MCF 10A (cell line): ENCODE measurements around the gene ADTRP. TPM values are rescaled to one million over a fixed set of nuclear protein-coding genes. Genes with fewer than 3 reads are reported as not detected.

Source experiments
- BruUV-seq: library from RNA; stranded (reverse); fragments of 400-500 nt; replicated peaks from 2 replicates; lab custom pipeline; 2021; lab: Mats Ljungman, UMichigan
- CTCF ChIA-PET: fragments of 300-600 bp; sonication (Branson Sonifier 250); formaldehyde crosslinking; extraction: SDS; loops from one replicate; lab custom pipeline; 2021; ENCODE audit warnings: antibody characterized with exemption, inconsistent platforms; lab: Yijun Ruan, JAX
- POLR2A ChIA-PET: fragments of 300-600, 350-650 bp; sonication (Branson Sonifier 250); formaldehyde crosslinking; extraction: SDS; loops from one replicate; lab custom pipeline; 2020; ENCODE audit warnings: antibody characterized with exemption, inconsistent platforms; lab: Yijun Ruan, JAX
- DNase-seq: peaks from one replicate; pipeline ENCODE4 v3.0.0-alpha.2; 2018; ENCODE audit not compliant: unreplicated experiment
- H3K27ac Mint-ChIP-seq: one replicate; pipeline ENCODE4 v1.8.0; 2022; ENCODE audit warnings: mild to moderate bottlenecking, low read depth, mixed read lengths; ENCODE audit not compliant: unreplicated experiment
- H3K27me3 Mint-ChIP-seq: one replicate; pipeline ENCODE4 v1.8.0; 2022; ENCODE audit warnings: mixed read lengths; ENCODE audit not compliant: insufficient read depth, unreplicated experiment
- H3K36me3 Mint-ChIP-seq: one replicate; pipeline ENCODE4 v1.8.0; 2022; ENCODE audit warnings: mild to moderate bottlenecking, moderate library complexity, mixed read lengths; ENCODE audit not compliant: insufficient read depth, unreplicated experiment
- H3K4me1 Mint-ChIP-seq: one replicate; pipeline ENCODE4 v1.8.0; 2022; ENCODE audit warnings: mixed read lengths; ENCODE audit not compliant: insufficient read depth, unreplicated experiment
- H3K4me3 Mint-ChIP-seq: one replicate; pipeline ENCODE4 v1.8.0; 2022; ENCODE audit warnings: mild to moderate bottlenecking, moderate library complexity, mixed read lengths; ENCODE audit not compliant: unreplicated experiment
- H3K9me3 Mint-ChIP-seq: one replicate; pipeline ENCODE4 v1.8.0; 2022; ENCODE audit warnings: mixed read lengths; ENCODE audit not compliant: unreplicated experiment
- intact Hi-C: fragments of 100-400 bp; cut with micrococcal nuclease; formaldehyde crosslinking; loops from 2 replicates; pipeline ENCODE4 v1.14.1; 2022
- total RNA-seq: library from RNA; stranded (reverse); gene quantifications from 2 replicates; pipeline ENCODE4 v1.2.3, GENCODE V29; 2022
- TF ChIP-seq, protein P1 (sequence below): fragments of 200-600 bp; IDR thresholded peaks from one replicate; pipeline ENCODE4 v1.8.0; 2022; ENCODE audit warnings: antibody characterized with exemption, mild to moderate bottlenecking; ENCODE audit not compliant: unreplicated experiment

ADTRP gene
- total RNA-seq, 1 experiment from 2014 or later = 14.8 TPM

DNA sequence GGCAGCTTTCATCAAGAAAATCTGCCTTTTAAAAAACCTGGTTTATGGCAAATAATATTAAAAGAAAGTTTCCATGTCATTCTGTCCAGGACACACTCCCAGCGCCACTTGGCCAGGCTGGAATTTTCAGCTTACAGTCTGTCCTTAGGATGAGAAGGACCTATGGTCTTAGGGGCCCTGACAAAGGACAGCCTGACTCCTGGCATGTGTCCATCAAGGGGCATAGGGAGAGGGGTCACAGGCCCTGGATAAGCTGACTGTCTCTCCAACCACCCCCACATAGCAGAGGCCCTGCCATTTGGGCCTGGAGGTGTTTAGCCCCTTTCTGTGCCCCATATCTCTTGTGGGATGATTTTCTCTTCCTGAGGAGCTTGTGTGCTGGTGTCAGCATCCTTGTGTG lies 60.6 kb downstream of the ADTRP start:
- no peak overlapping the region for H3K4me3 Mint-ChIP-seq
- H3K9me3 Mint-ChIP-seq = no peaks in the 10 kb centered on the region
- no peaks in the 10 kb centered on the region for H3K36me3 Mint-ChIP-seq
- no TSS peak for BruUV-seq
- ChIA-PET CTCF (no interaction called here), POLR2A (interaction anchor here (0.6 kb wide), 1 partner anchor 319 kb away, joined by 3 read pairs; no protein-coding TSS in a partner anchor)
- no peak overlapping the region for H3K27ac Mint-ChIP-seq
- no peak for DNase-seq
- intact Hi-C loops = no loop called here
- no peaks in the 10 kb centered on the region for H3K27me3 Mint-ChIP-seq
- TF ChIP-seq, protein P1, sequence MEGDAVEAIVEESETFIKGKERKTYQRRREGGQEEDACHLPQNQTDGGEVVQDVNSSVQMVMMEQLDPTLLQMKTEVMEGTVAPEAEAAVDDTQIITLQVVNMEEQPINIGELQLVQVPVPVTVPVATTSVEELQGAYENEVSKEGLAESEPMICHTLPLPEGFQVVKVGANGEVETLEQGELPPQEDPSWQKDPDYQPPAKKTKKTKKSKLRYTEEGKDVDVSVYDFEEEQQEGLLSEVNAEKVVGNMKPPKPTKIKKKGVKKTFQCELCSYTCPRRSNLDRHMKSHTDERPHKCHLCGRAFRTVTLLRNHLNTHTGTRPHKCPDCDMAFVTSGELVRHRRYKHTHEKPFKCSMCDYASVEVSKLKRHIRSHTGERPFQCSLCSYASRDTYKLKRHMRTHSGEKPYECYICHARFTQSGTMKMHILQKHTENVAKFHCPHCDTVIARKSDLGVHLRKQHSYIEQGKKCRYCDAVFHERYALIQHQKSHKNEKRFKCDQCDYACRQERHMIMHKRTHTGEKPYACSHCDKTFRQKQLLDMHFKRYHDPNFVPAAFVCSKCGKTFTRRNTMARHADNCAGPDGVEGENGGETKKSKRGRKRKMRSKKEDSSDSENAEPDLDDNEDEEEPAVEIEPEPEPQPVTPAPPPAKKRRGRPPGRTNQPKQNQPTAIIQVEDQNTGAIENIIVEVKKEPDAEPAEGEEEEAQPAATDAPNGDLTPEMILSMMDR = no peak
- peaks cover 4% of the 10 kb centered on the region for H3K4me1 Mint-ChIP-seq

DNA sequence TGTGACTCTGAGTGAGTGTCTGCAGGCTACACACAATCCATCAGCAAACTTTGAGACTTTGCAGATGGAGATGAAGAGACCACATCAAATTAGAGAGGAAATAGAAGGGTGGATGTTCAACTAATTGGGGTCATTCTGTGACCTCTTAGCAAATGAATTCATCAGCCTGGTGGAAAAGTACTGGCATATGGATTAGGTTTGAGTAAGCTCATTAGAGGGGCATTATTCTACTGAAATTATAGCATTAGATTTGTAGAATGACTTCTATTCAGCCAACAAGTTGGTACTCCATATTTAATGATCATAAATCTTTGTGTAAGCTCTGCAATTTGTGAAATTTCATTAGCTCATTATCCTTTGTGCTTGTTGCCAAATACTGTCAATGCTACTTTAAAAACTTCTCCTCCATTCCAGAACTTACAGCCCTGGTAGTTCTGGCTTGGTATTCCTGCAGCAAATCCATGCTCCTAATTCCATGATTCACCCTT lies 63.8 kb downstream of the ADTRP start:
- Mint-ChIP-seq H3K4me1 (peaks cover 20% of the 10 kb centered on the region), H3K27me3 (no peaks in the 10 kb centered on the region), H3K36me3 (no peaks in the 10 kb centered on the region), H3K4me3 (no peak overlapping the region), H3K27ac (no peak overlapping the region), H3K9me3 (no peaks in the 10 kb centered on the region)
- TF ChIP-seq, protein P1 = no peak
- BruUV-seq = no TSS peak
- intact Hi-C loops = no loop called here
- ChIA-PET POLR2A (interaction anchor here (0.6 to 4.3 kb wide), 2 partner anchors 56 to 361 kb away, joined by 3 to 47 read pairs; no protein-coding TSS in a partner anchor), CTCF (interaction anchor here (0.6 kb wide), 1 partner anchor 120 kb away, joined by 4 read pairs; no protein-coding TSS in a partner anchor)
- DNase-seq = no peak

DNA sequence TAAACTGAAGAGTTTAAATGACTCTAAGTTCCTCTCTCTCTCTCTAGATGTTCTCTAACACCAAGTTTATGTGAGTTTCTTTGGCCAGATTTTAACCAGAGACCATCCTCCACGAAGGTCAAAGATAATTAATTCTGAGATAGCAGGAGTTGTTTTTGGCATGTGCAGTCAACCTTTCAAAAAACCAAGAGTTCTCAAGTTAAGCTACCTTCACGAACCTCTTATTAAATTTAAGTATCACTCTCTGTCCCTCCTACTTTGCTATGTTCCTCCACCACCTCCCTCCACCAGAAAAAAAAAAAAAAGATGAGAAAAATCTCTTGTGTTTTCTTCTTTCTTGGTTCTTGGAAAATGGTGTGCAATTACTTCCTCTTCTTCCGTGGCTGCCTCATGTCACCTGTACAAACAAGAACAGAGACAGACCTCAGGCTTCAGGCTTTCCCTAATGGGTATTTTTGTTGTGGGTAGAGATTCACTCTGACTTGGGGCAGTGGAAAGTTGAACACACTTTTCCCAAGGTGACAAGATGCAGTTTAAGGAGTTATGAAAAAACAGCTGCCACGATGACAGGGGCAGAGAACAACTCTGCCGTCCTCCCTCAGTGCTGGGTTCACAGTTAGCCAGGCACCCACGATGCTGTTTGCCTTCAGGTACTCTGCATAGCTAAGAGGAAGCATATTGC lies 64.3 kb downstream of the ADTRP start:
- TF ChIP-seq, protein P1 = no peak
- Mint-ChIP-seq H3K4me1 (peaks cover 20% of the 10 kb centered on the region), H3K9me3 (no peaks in the 10 kb centered on the region), H3K27ac (no peak overlapping the region), H3K27me3 (no peaks in the 10 kb centered on the region), H3K4me3 (no peak overlapping the region), H3K36me3 (no peaks in the 10 kb centered on the region)
- intact Hi-C loops = no loop called here
- BruUV-seq = no TSS peak
- ChIA-PET CTCF (no interaction called here), POLR2A (interaction anchor here (0.6 to 4.3 kb wide), 2 partner anchors 57 to 361 kb away, joined by 3 to 47 read pairs; no protein-coding TSS in a partner anchor)
- DNase-seq = no peak

DNA sequence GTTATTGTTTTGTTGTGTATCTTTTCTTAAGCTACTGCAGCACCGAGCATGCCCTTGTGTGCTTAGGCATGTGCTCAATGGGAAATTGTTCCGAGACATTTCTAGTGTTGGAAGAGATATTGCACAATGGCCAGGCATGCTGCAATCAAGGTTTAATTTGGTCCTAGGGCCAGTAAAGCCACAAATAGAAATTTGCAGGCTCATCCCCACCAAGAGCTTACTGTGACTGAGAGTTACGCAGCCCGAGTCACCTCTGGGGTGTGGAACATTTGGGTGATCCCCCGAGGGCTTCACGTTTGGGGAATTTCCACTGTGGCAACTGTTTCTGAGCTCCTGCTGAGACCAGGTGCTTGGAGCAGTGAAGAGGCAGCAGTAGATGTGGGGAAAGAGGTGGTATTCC lies 65.8 kb downstream of the ADTRP start:
- Mint-ChIP-seq H3K27me3 (no peaks in the 10 kb centered on the region), H3K9me3 (no peaks in the 10 kb centered on the region), H3K36me3 (no peaks in the 10 kb centered on the region), H3K4me1 (peaks cover 20% of the 10 kb centered on the region), H3K4me3 (no peak overlapping the region), H3K27ac (peak overlapping the region; percentile 76)
- POLR2A ChIA-PET = interaction anchor here (0.6 to 4.3 kb wide), 12 partner anchors 9 to 318 kb away, joined by 3 to 47 read pairs (median 4); no protein-coding TSS in a partner anchor
- intact Hi-C loops = no loop called here
- peak; percentile 83 for DNase-seq
- TF ChIP-seq, protein P1 = no peak
- CTCF ChIA-PET = interaction anchor here (0.6 to 0.8 kb wide), 3 partner anchors 13 to 390 kb away, joined by 3 read pairs; no protein-coding TSS in a partner anchor
- BruUV-seq = no TSS peak
